Karpas-422 (cell line): ENCODE results near the gene METTL22. TPM values are rescaled to one million over a fixed set of nuclear protein-coding genes. Genes with fewer than 3 reads are reported as not detected.

Source experiments
- DNase-seq: peaks from one replicate; pipeline ENCODE4 v3.0.0-alpha.2; 2015
- H2AFZ ChIP-seq: fragments of 200-600 bp; sonication (generic); 2 replicates; pipeline ENCODE4 v1.6.1; 2014; ENCODE audit warnings: antibody characterized with exemption, low read length, mixed read lengths
- H3K27ac ChIP-seq: fragments of 200-600 bp; sonication (generic); 2 replicates; pipeline ENCODE4 v1.5.1; 2014; ENCODE audit warnings: mild to moderate bottlenecking, low read length, moderate library complexity
- H3K27me3 ChIP-seq: fragments of 200-600 bp; sonication (generic); 2 replicates; pipeline ENCODE4 v1.6.1; 2014; ENCODE audit warnings: low read length, mixed read lengths
- H3K36me3 ChIP-seq: fragments of 200-600 bp; sonication (generic); 2 replicates; pipeline ENCODE4 v1.6.1; 2014; ENCODE audit warnings: low read length, mixed read lengths; ENCODE audit not compliant: insufficient read depth
- H3K4me1 ChIP-seq: fragments of 200-600 bp; sonication (generic); 2 replicates; pipeline ENCODE4 v1.6.1; 2014; ENCODE audit warnings: mild to moderate bottlenecking, low read length, mixed read lengths
- H3K4me2 ChIP-seq: fragments of 200-600 bp; sonication (generic); 2 replicates; pipeline ENCODE4 v1.6.1; 2014; ENCODE audit warnings: low read length, low read depth, mild to moderate bottlenecking; ENCODE audit not compliant: poor library complexity, severe bottlenecking
- H3K4me3 ChIP-seq: fragments of 200-600 bp; sonication (generic); 2 replicates; pipeline ENCODE4 v1.5.1; 2014; ENCODE audit warnings: mild to moderate bottlenecking, antibody characterized with exemption, low read length, mixed read lengths
- H3K79me2 ChIP-seq: fragments of 200-600 bp; sonication (generic); 2 replicates; pipeline ENCODE4 v1.6.1; 2014; ENCODE audit warnings: mild to moderate bottlenecking, low read length, mixed read lengths
- H3K9ac ChIP-seq: fragments of 200-600 bp; sonication (generic); 2 replicates; pipeline ENCODE4 v1.6.0; 2014; ENCODE audit warnings: low read length
- H3K9me2 ChIP-seq: fragments of 200-600 bp; sonication (generic), shearing (Covaris generic); replicated peaks from 2 replicates; pipeline ENCODE4 v1.6.0; 2014; ENCODE audit warnings: mild to moderate bottlenecking, low read length, moderate library complexity; ENCODE audit not compliant: insufficient read depth
- H3K9me3 ChIP-seq: fragments of 300-700, 200-600 bp; sonication (generic); 2 replicates; pipeline ENCODE4 v1.6.1; 2014; ENCODE audit warnings: low read length, mixed read lengths
- H4K20me1 ChIP-seq: fragments of 200-600 bp; sonication (generic); 2 replicates; pipeline ENCODE4 v1.6.1; 2014; ENCODE audit warnings: mild to moderate bottlenecking, antibody characterized with exemption, low read length, low read depth; ENCODE audit not compliant: insufficient read depth
- total RNA-seq: library from RNA; depleted of rRNA; stranded (reverse); fragments of >200 nt; shearing (Covaris generic); gene quantifications from 2 replicates; pipeline ENCODE4 v1.2.3, GENCODE V29; 2014; ENCODE audit warnings: low replicate concordance

METTL22 gene
- total RNA-seq, 1 experiment from 2014 or later, result 48.9 TPM

DNA sequence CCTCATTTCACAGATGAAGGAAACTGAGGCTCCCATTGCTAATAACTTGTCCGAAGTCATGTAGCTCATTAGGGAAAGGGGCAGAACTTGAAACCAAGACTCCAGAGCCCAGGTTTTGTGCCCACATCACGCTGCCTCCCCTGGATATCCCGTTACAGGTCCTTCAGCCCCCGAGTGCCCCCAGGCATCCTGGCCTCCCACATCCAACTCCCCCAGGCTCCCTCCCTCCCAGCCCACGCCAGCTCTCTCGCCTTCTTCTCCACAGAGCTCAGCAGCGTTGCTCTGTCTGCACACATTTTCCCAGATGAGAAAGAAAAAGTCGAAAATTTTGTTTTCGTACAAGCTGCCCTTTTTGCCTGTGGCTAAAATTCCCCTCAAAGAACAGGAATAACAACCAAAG lies 14.3 kb upstream of the METTL22 start:
- no peak overlapping the region for H2AFZ ChIP-seq
- DNase-seq, result no peak
- H3K4me3 ChIP-seq, result no peak overlapping the region
- no peaks in the 10 kb centered on the region for H3K9me2 ChIP-seq
- no peaks in the 10 kb centered on the region for H3K9me3 ChIP-seq
- H3K79me2 ChIP-seq, result no peaks in the 10 kb centered on the region
- no peaks in the 10 kb centered on the region for H3K36me3 ChIP-seq
- H3K27ac ChIP-seq, result no peak overlapping the region
- H4K20me1 ChIP-seq, result no peaks in the 10 kb centered on the region
- no peaks in the 10 kb centered on the region for H3K27me3 ChIP-seq
- no peak overlapping the region for H3K4me2 ChIP-seq
- no peak overlapping the region for H3K9ac ChIP-seq
- H3K4me1 ChIP-seq, result no peaks in the 10 kb centered on the region

GRCh38 chr16:8611122-8611521 lies 10.4 kb upstream of the METTL22 start:
- DNase-seq, result no peak
- no peaks in the 10 kb centered on the region for H3K9me2 ChIP-seq

DNA sequence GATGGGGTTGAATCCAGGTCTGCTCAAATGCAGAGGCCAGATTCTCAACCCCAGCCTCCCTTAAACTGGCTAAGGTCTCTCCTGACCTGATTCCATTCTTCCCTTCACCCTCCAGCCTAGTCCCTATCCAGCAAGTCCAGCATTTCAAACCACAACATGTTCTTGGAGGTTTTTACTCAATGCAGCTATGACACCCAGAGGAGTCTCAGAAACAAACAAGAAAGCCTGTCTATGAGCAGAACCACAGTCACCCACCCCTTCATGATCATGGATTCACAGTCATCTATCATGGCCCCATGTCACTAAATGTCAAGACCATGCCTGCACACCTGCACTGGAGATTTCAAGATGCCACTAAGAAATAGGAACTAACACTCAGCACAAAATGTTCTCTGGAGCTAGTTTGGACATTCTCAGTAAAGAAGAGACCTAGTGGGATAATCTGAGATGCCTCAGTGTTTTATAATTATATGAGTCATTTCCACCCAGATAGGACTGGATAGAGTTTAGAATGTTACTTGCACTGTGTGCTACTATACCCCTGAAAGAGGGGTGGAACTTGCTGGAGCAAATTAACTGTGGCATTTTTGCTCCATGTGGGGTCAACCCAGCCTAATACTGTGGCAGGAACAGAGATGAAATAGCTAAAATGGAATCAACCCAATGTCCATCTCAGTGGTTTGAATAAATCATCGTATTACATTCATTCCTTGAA lies 9.5 kb upstream of the METTL22 start:
- Histone ChIP-seq H3K4me1 (peaks cover 3% of the 10 kb centered on the region; the same call in 1 of the 2 replicates), H3K9me3 (no peaks in the 10 kb centered on the region), H3K9me2 (no peaks in the 10 kb centered on the region), H3K4me2 (no peak overlapping the region), H3K9ac (no peak overlapping the region), H3K79me2 (no peaks in the 10 kb centered on the region), H3K27ac (no peak overlapping the region), H3K27me3 (no peaks in the 10 kb centered on the region), H2AFZ (no peak overlapping the region), H3K4me3 (no peak overlapping the region), H4K20me1 (no peaks in the 10 kb centered on the region), H3K36me3 (no peaks in the 10 kb centered on the region)
- DNase-seq, result no peak

More at GRCh38 chr16:8611122-8611521, 10.4 kb upstream of the METTL22 start:
- H3K9me3 ChIP-seq, result no peaks in the 10 kb centered on the region
- H3K27me3 ChIP-seq, result no peaks in the 10 kb centered on the region
- no peak overlapping the region for H3K4me3 ChIP-seq
- no peaks in the 10 kb centered on the region for H3K36me3 ChIP-seq
- H3K4me1 ChIP-seq, result peaks cover 3% of the 10 kb centered on the region; the same call in 1 of the 2 replicates
- no peak overlapping the region for H2AFZ ChIP-seq
- no peak overlapping the region for H3K27ac ChIP-seq
- H3K79me2 ChIP-seq, result no peaks in the 10 kb centered on the region
- no peak overlapping the region for H3K4me2 ChIP-seq
- no peaks in the 10 kb centered on the region for H4K20me1 ChIP-seq
- H3K9ac ChIP-seq, result no peak overlapping the region

DNA sequence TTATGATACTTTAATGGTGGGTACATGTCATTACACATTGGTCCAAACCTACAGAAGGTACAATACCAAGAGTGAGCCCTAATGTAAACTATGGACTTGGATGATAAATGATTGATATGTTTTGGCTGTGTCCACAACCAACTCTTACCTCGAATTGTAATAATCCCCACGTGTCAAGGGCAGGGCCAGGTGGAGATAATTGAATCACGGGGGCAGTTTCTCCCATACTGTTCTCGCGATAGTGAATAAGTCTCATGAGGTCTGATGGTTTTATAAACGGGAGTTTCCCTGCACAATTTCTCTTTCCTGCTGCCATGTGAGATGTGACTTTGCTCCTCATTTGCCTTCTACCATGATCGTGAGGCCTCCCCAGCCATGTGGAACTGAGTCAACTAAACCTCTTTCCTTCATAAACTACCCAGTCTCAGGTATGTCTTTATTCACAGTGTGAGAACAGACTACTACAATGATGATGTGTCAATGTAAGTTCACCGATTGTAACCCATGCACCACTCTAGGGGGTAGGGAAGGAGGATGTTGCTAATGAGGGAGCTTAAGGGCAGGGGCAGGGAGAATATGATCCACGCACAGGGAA lies 7.0 kb upstream of the METTL22 start:
- Histone ChIP-seq H3K27me3 (no peaks in the 10 kb centered on the region), H4K20me1 (no peaks in the 10 kb centered on the region), H3K27ac (no peak overlapping the region), H3K36me3 (no peaks in the 10 kb centered on the region), H3K4me2 (no peak overlapping the region), H3K79me2 (no peaks in the 10 kb centered on the region), H3K9me2 (no peaks in the 10 kb centered on the region), H3K4me3 (no peak overlapping the region), H3K4me1 (peaks cover 17% of the 10 kb centered on the region), H3K9ac (no peak overlapping the region), H2AFZ (no peak overlapping the region), H3K9me3 (no peaks in the 10 kb centered on the region)
- DNase-seq, result peak; percentile 50

DNA sequence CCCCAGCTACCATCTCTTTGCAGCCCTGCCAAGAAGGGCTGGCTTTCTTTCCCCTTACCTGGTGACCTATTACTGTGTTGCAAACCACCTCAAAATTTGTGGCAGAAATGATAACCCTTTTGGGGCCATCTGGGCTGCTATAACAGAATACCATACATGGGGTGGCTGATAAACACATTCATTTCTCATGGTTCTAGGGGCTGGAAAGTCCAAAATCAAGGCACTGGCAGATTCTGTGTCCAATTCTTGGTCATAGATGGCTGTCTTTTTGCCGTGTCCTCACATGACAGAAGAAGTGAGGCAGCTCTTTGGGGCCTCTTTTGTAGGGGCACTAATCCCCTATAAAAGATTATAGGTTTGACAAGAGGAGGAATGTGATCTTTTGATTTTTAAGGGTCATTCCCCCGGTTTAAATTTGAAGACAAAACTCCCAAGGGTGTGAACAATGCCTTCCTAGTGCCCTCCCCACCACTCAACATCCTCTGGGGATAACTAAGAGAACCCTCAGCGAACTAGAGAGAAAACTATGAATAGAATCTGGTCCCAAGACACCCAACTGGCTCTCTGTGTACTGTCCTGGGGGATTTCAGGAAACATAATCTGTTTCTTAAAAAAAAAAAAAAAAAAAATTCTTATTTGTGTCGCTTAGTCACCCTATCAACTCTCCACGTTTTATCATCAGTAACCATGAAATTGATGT lies 1.7 kb upstream of the METTL22 start:
- H3K4me1 ChIP-seq, result peaks cover 46% of the 10 kb centered on the region
- no peak overlapping the region for H3K4me3 ChIP-seq
- H4K20me1 ChIP-seq, result no peaks in the 10 kb centered on the region
- H3K9ac ChIP-seq, result no peak overlapping the region
- peaks cover 33% of the 10 kb centered on the region for H3K79me2 ChIP-seq
- no peaks in the 10 kb centered on the region for H3K36me3 ChIP-seq
- H2AFZ ChIP-seq, result no peak overlapping the region
- no peaks in the 10 kb centered on the region for H3K9me3 ChIP-seq
- H3K9me2 ChIP-seq, result no peaks in the 10 kb centered on the region
- no peaks in the 10 kb centered on the region for H3K27me3 ChIP-seq
- peak; percentile 64 for DNase-seq
- no peak overlapping the region for H3K27ac ChIP-seq
- H3K4me2 ChIP-seq, result peak overlapping the region; percentile 36

DNA sequence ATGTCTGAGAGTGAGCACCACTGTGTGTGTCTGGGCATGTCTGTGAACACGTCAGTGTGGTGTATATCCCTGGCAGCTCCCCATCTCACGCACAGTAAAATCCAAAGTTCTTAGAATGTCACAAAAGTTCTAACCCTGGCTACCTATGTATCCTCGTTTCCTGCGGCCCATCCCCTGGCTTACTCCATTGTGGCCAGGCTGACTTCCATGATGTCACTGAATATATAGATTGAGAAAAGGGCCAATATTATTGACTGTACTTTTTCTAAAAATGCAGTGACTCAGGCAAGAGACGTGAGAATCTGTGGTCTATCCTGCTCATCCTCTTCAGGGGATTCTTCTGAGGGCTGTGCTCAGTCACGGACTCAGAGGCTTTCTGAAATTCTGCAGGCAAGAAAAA lies 963 bp upstream of the METTL22 start:
- Histone ChIP-seq H3K9ac (no peak overlapping the region), H3K79me2 (peaks cover 38% of the 10 kb centered on the region), H3K4me3 (no peak overlapping the region), H3K36me3 (peaks cover 2% of the 10 kb centered on the region; the same call in 1 of the 2 replicates), H3K9me3 (no peaks in the 10 kb centered on the region), H3K4me1 (peaks cover 46% of the 10 kb centered on the region), H3K27ac (no peak overlapping the region), H3K4me2 (peak overlapping the region; percentile 36), H2AFZ (no peak overlapping the region), H4K20me1 (no peaks in the 10 kb centered on the region), H3K27me3 (no peaks in the 10 kb centered on the region), H3K9me2 (no peaks in the 10 kb centered on the region)
- no peak for DNase-seq

DNA sequence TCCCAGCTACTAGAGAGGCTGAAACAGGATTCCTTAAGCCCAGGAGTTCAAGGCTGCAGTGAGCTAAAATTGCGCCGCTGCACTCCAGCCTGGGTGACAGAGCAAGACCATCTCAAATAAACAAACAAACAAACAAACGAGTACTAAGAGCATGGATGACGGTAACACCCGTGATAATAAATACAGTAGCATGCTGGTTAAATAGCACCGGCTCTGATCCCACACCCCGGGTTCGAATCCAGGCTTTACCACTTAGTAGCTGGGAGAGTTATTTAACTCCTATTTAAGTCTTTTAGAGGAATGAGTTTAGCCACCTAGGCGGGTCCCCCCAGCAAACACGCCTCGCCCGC lies 301 bp upstream of the METTL22 start:
- no peaks in the 10 kb centered on the region for H4K20me1 ChIP-seq
- H3K4me2 ChIP-seq, result peak overlapping the region; percentile 87
- H3K9me2 ChIP-seq, result no peaks in the 10 kb centered on the region
- H3K4me1 ChIP-seq, result peaks cover 46% of the 10 kb centered on the region
- H3K36me3 ChIP-seq, result peaks cover 9% of the 10 kb centered on the region; the same call in 1 of the 2 replicates
- no peak overlapping the region for H3K27ac ChIP-seq
- peaks cover 41% of the 10 kb centered on the region for H3K79me2 ChIP-seq
- DNase-seq, result no peak
- H3K9ac ChIP-seq, result peak overlapping the region; percentile 92
- H3K4me3 ChIP-seq, result peak overlapping the region; percentile 97
- no peaks in the 10 kb centered on the region for H3K9me3 ChIP-seq
- no peaks in the 10 kb centered on the region for H3K27me3 ChIP-seq
- peak overlapping the region; percentile 93; the same call in 1 of the 2 replicates for H2AFZ ChIP-seq

DNA sequence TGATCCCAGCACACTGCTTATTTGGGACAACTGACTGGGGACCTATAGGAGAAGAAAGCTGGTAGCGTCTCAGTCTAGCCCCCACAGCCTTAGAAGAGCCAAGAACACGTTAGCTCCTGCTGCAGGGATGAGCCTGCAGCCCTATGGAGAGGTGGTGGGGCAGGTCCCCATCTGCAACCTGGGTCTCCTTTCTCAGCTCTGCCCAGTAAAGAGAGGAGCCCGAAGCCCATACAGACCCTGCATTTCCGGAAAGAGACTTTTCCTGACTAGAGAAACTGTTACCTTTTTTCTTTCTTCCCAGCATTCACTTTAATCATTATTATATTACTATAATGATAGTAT lies 788 bp downstream of the METTL22 start:
- Histone ChIP-seq H3K9me2 (no peaks in the 10 kb centered on the region), H3K9me3 (no peaks in the 10 kb centered on the region), H3K4me1 (peaks cover 46% of the 10 kb centered on the region), H3K27me3 (no peaks in the 10 kb centered on the region), H3K9ac (peak overlapping the region; percentile 92), H3K79me2 (peaks cover 41% of the 10 kb centered on the region), H4K20me1 (no peaks in the 10 kb centered on the region), H3K36me3 (peaks cover 9% of the 10 kb centered on the region; the same call in 1 of the 2 replicates), H3K4me3 (peak overlapping the region; percentile 97), H3K27ac (0 out of 2 replicates have a peak overlapping the region, but pooled peaks have one; percentile 15), H2AFZ (peak overlapping the region; percentile 93; the same call in 1 of the 2 replicates), H3K4me2 (peak overlapping the region; percentile 87)
- DNase-seq, result peak; percentile 48
